ENCODE results near the gene GHDC. TPM values are rescaled to one million over a fixed set of nuclear protein-coding genes. Genes with fewer than 3 reads are reported as not detected.
"Not testable (repeated sequence)": the region's sequence is repeated elsewhere in the genome, so short reads cannot be mapped to it uniquely, and the experiment has no call there.

Gene GHDC
- total RNA-seq, 1 donor from 2014 or later, result 5.5 TPM

- DNase-seq, result no peak
Measured at GRCh38 chr17:42153919-42154742, 40.2 kb downstream of the GHDC start.

- DNase-seq, result no peak
Measured at GRCh38 chr17:42146911-42147607, 47.2 kb downstream of the GHDC start.

GRCh38 chr17:42143138-42143537, 51.2 kb downstream of the GHDC start:
- DNase-seq, result not testable (repeated sequence)

- no peak for DNase-seq
Measured at GRCh38 chr17:42142371-42142896, 51.9 kb downstream of the GHDC start.

- no peak for DNase-seq
Measured at GRCh38 chr17:42141382-42141781, 52.9 kb downstream of the GHDC start.

GRCh38 chr17:42140690-42141089, 53.6 kb downstream of the GHDC start:
- DNase-seq, result not testable (repeated sequence)

Other genes with a start within 250 kb of the GHDC start
- 40.7 TPM for gene CNP, start 227.7 kb downstream of the GHDC start, total RNA-seq
- 78.0 TPM for gene DNAJC7, start 177.1 kb downstream of the GHDC start, total RNA-seq
- 31.5 TPM for gene NKIRAS2, start 174.4 kb downstream of the GHDC start, total RNA-seq
- 3.7 TPM for gene C17orf113, start 143.9 kb downstream of the GHDC start, total RNA-seq
- 0.31 TPM for gene ZNF385C, start 96.0 kb downstream of the GHDC start, total RNA-seq
- 1.1 TPM for gene DHX58, start 81.8 kb downstream of the GHDC start, total RNA-seq
- 9.0 TPM for gene KAT2A, start 73.1 kb downstream of the GHDC start, total RNA-seq
- not detected for gene HSPB9, start 71.7 kb downstream of the GHDC start, total RNA-seq
- 35.1 TPM for gene RAB5C, start 39.5 kb downstream of the GHDC start, total RNA-seq
- gene KCNH4, start 13.4 kb downstream of the GHDC start, total RNA-seq, result 0.31 TPM
- gene HCRT, start 9.0 kb downstream of the GHDC start, total RNA-seq, result not detected
- gene STAT5B, start 81.9 kb upstream of the GHDC start, total RNA-seq, result 20.7 TPM
- gene STAT5A, start 94.0 kb upstream of the GHDC start, total RNA-seq, result 1.4 TPM
- 25.1 TPM for gene STAT3, start 193.9 kb upstream of the GHDC start, total RNA-seq
- 7.8 TPM for gene CAVIN1, start 228.8 kb upstream of the GHDC start, total RNA-seq